GM21737 (cell line): ENCODE results near the gene DDIT3.
"Not testable (repeated sequence)": the region's sequence is repeated elsewhere in the genome, so short reads cannot be mapped to it uniquely, and the experiment has no call there.

Experiments
- ATAC-seq: cut with Tn5 transposase; IDR thresholded peaks from one replicate; pipeline ENCODE4 v1.9.1; 2021; ENCODE audit warnings: mild to moderate bottlenecking, moderate library complexity; ENCODE audit not compliant: unreplicated experiment

DDIT3 gene

DNA sequence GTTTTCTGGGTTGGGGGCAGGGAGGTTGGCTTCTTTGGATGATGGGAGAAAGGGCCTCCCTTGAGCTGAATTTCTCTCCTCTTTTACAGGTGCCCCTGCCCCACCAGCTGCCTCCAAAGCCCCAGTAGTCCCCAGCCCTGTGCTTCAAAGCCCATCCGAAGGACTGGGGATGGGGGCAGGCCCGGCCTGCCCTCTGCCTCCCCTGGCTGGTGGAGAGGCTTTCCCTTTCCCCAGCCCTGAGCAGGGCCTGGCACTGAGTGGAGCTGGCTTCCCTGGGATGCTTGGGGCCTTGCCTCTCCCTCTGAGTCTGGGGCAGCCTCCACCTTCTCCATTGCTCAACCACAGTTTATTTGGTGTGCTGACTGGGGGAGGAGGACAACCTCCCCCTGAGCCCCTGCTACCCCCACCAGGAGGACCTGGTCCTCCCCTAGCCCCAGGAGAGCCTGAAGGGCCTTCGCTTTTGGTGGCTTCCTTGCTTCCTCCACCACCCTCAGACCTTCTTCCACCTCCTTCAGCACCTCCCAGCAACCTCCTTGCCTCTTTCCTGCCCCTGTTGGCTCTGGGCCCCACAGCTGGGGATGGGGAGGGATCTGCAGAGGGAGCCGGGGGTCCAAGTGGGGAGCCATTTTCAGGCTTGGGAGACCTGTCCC, 6.3 kb upstream of the DDIT3 start:
- ATAC-seq: no peak

DNA sequence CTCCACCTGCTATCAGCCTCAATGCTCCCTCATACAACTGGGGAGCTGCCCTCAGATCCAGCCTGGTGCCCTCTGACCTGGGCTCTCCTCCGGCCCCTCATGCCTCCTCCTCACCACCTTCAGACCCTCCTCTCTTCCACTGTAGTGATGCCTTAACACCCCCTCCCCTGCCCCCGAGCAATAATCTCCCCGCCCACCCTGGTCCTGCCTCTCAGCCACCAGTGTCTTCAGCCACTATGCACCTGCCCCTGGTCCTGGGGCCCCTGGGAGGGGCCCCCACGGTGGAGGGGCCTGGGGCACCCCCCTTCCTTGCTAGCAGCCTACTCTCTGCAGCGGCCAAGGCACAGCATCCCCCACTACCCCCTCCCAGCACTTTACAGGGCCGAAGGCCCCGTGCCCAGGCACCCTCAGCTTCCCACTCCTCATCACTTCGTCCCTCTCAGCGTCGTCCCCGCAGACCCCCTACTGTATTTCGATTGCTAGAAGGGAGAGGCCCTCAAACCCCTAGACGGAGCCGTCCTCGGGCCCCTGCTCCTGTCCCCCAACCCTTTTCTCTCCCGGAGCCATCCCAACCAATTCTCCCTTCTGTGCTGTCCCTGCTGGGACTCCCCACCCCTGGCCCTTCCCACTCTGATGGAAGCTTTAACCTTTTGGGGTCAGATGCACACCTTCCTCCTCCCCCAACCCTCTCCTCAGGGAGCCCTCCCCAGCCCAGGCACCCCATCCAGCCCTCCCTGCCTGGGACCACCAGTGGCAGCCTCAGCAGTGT, 5.5 kb upstream of the DDIT3 start:
- no peak for ATAC-seq

GRCh38 chr12:57524814-57525614, 4.7 kb upstream of the DDIT3 start:
- no peak for ATAC-seq

DNA sequence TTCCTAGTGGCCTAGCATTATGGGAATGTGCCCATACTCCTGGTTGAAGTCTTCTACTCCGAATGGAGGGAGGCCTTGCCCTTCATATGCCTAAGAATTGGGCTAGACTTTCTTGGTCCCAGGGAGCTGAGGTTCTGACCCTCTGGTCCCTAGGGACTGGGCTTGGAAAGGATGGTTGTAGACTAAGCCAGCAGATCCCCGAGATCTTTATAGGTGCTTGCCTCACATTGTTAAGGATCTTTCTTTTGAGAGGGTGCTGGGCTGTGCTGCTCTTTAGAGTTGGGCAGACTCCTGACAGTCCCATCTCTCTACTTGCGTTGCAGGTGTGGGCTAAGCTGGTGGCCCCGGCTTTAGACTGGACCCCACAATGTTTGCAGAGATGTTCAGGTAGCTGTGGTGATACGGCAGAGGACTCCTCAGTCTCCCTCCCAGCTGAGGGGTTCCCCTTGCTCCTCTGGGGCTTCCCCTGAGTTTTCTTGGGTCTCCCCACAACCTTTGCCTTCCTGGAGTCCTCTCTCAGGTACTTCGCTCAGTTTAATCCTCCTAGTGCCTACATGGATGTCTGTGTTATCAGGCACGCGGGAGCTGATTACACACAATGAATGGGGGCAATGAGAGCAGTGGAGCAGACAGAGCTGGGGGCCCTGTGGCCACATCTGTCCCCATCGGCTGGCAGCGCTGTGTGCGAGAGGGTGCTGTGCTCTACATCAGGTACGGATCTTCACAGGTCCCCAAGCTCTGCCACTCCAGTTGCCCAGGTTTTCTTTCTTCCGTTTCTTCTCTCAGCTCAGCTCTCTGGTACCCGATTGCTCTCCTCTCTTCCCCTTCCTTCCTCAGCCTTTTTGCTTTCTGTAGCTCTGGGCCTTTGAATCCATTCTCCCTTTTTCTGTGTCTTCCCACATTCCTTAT, 3.6 kb upstream of the DDIT3 start:
- ATAC-seq: no peak

- no peak for ATAC-seq
Measured at GRCh38 chr12:57522887-57523705, 2.8 kb upstream of the DDIT3 start.

- peak; percentile 33 for ATAC-seq
Measured at GRCh38 chr12:57522011-57522886, 1.9 kb upstream of the DDIT3 start, which contains the start of gene MBD6. Gene MBD6 (plus strand): TSS chr12:57522824. CDS start chr12:57524304, 1,480 bp downstream.

- ATAC-seq: no peak
Measured at GRCh38 chr12:57521525-57522010, 1.3 kb upstream of the DDIT3 start.

GRCh38 chr12:57519796-57520052, 590 bp downstream of the DDIT3 start:
- ATAC-seq: peak; percentile 1

- no peak for ATAC-seq
Measured at GRCh38 chr12:57518920-57519795, 1.2 kb downstream of the DDIT3 start.

- ATAC-seq: no peak
Measured at GRCh38 chr12:57518176-57518919, 2.0 kb downstream of the DDIT3 start.

GRCh38 chr12:57517718-57518117, 2.6 kb downstream of the DDIT3 start:
- ATAC-seq: not testable (repeated sequence)

DNA sequence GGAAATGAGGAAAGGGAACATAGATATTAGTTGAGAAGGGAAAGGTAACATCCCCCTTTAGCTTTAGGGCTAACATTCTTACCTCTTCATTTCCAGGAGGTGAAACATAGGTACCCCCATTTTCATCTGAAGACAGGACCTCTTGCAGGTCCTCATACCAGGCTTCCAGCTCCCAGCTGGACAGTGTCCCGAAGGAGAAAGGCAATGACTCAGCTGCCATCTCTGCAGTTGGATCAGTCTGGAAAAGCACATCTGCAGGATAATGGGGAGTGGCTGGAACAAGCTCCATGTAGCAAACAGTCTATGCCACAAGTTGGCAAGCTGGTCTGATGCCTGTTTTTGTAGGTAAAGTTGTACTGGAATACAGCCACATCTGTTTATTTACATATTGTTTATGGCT, 3.1 kb downstream of the DDIT3 start:
- no peak for ATAC-seq

GRCh38 chr12:57516617-57517153, 3.6 kb downstream of the DDIT3 start:
- ATAC-seq: no peak

DNA sequence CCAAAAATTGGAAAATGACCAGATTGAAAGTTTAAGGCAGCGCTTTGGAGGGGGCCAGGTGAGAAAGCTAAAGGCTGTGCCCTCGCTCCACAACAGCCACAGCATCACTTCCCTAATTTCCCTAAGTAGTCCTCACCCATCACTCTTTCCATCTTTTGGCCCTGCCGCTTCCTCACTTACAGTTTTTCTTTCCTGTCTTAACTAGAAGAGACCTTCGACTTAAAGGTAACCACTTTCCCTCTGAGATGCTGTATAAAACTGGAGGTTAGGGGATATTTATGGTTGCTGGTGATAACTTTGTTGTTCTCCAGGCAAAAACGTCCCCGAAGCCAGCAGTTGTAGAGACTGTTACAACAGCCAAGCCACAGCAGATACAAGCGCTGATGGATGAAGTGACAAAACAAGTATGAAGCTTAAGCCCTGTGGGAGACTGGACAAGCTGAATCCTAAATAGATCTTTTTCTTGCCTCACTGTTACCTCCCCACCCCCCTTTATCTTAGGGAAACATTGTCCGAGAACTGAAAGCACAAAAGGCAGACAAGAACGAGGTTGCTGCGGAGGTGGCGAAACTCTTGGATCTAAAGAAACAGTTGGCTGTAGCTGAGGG, 4.3 kb downstream of the DDIT3 start:
- ATAC-seq: no peak

GRCh38 chr12:57515408-57515933, 4.8 kb downstream of the DDIT3 start:
- ATAC-seq: no peak

DNA sequence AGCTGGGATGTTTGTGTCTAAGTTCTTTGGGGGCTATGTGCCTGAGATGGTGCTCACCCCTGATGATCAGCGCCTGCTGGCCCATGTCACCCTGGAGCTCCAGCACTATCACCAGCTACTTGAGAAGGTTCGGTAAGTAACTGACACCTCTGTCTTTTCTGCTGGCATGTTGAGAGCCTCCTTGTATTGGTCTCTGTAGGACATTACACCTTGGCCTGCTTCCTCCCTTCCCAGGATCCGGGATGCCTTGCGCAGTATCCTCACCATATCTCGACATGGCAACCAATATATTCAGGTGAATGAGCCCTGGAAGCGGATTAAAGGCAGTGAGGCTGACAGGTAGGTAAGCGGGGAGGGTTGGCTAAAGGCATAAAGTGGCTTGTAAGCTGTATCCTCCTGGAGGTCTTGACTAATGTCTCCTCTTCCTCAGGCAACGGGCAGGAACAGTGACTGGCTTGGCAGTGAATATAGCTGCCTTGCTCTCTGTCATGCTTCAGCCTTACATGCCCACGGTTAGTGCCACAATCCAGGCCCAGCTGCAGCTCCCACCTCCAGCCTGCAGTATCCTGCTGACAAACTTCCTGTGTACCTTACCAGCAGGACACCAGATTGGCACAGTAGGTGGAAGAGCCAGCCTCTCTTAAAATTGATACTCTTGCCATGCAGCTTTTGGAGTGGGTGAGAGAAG, 5.5 kb downstream of the DDIT3 start:
- ATAC-seq: no peak
